ENCODE measurements around the gene LRP1B.

Gene LRP1B

GRCh38 chr2:140761807-140762206 lies 1369.0 kb downstream of the LRP1B start:
- DNase-seq = no peak

- no peak for DNase-seq
Observed at GRCh38 chr2:140759426-140760156, 1371.2 kb downstream of the LRP1B start.

GRCh38 chr2:140747665-140748064 lies 1383.2 kb downstream of the LRP1B start:
- DNase-seq = no peak

GRCh38 chr2:140747090-140747489 lies 1383.7 kb downstream of the LRP1B start:
- no peak for DNase-seq

GRCh38 chr2:140744379-140744778 lies 1386.4 kb downstream of the LRP1B start:
- DNase-seq = no peak

GRCh38 chr2:140737006-140737405 lies 1393.8 kb downstream of the LRP1B start:
- peak in 3 of 4 experiments; percentile 2 to 12 (median 6) for DNase-seq

- DNase-seq = no peak
Observed at GRCh38 chr2:140734992-140735391, 1395.8 kb downstream of the LRP1B start.

- no peak for DNase-seq
Observed at GRCh38 chr2:140718999-140719398, 1411.8 kb downstream of the LRP1B start.

GRCh38 chr2:140717481-140717880 lies 1413.3 kb downstream of the LRP1B start:
- DNase-seq = no peak

- no peak for DNase-seq
Observed at GRCh38 chr2:140714586-140714985, 1416.2 kb downstream of the LRP1B start.

GRCh38 chr2:140711867-140712266 lies 1418.9 kb downstream of the LRP1B start:
- no peak for DNase-seq

GRCh38 chr2:140701726-140702125 lies 1429.1 kb downstream of the LRP1B start:
- DNase-seq = no peak

GRCh38 chr2:140698636-140699035 lies 1432.2 kb downstream of the LRP1B start:
- DNase-seq = no peak

- DNase-seq = no peak
Observed at GRCh38 chr2:140696449-140696848, 1434.4 kb downstream of the LRP1B start.

GRCh38 chr2:140695155-140695554 lies 1435.7 kb downstream of the LRP1B start:
- peak in 1 of 4 experiments; percentile 6 for DNase-seq

GRCh38 chr2:140687825-140688224 lies 1443.0 kb downstream of the LRP1B start:
- DNase-seq = no peak

GRCh38 chr2:140683658-140684057 lies 1447.2 kb downstream of the LRP1B start:
- DNase-seq = no peak

- DNase-seq = no peak
Observed at GRCh38 chr2:140680862-140681261, 1450.0 kb downstream of the LRP1B start.

- DNase-seq = no peak
Observed at GRCh38 chr2:140679752-140680151, 1451.1 kb downstream of the LRP1B start.

GRCh38 chr2:140669911-140670310 lies 1460.9 kb downstream of the LRP1B start:
- DNase-seq = no peak

- no peak for DNase-seq
Observed at GRCh38 chr2:140667203-140667602, 1463.6 kb downstream of the LRP1B start.

GRCh38 chr2:140662504-140662903 lies 1468.3 kb downstream of the LRP1B start:
- no peak for DNase-seq

GRCh38 chr2:140658760-140659692 lies 1471.8 kb downstream of the LRP1B start:
- DNase-seq = no peak

GRCh38 chr2:140657657-140658056 lies 1473.2 kb downstream of the LRP1B start:
- DNase-seq = no peak
